ENCODE data around the gene CEACAM3.

The CEACAM3 gene

GRCh38 chr19:41853768-41854167, 57.4 kb downstream of the CEACAM3 start:
- no peak for DNase-seq (ENCODE audit: low spot score)
- in situ Hi-C loops (cut with MboI; ENCODE audit: low sequenced_read_pairs, unreplicated experiment): no loop called here
- TF ChIP-seq, protein P1, sequence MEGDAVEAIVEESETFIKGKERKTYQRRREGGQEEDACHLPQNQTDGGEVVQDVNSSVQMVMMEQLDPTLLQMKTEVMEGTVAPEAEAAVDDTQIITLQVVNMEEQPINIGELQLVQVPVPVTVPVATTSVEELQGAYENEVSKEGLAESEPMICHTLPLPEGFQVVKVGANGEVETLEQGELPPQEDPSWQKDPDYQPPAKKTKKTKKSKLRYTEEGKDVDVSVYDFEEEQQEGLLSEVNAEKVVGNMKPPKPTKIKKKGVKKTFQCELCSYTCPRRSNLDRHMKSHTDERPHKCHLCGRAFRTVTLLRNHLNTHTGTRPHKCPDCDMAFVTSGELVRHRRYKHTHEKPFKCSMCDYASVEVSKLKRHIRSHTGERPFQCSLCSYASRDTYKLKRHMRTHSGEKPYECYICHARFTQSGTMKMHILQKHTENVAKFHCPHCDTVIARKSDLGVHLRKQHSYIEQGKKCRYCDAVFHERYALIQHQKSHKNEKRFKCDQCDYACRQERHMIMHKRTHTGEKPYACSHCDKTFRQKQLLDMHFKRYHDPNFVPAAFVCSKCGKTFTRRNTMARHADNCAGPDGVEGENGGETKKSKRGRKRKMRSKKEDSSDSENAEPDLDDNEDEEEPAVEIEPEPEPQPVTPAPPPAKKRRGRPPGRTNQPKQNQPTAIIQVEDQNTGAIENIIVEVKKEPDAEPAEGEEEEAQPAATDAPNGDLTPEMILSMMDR (IDR thresholded peaks at IDR 0.05; ENCODE audit: borderline replicate concordance, control extremely low read depth, extremely low read depth, insufficient read depth, missing control alignments): no peak

DNA sequence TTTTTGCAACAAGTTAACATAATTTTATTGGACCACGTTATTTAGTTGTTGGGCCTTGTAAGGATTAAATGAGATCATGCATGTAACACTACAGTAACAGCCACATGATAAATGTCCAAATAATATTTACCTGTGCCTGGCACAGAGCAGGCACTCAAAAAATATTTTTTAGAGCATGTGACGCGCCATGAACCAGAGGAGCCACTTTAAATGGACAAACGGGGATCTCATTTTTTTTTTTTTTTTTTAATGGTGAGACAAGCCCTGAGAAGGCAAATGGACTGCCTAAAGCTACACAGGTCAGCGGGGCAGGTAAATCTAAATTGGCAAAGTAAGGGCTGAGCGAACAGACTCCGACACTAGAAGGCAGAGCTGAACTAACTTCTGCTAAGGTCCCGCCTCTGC, 62.8 kb downstream of the CEACAM3 start:
- in situ Hi-C loops (cut with MboI; ENCODE audit: low sequenced_read_pairs, unreplicated experiment): no loop called here
- no peak for DNase-seq (ENCODE audit: low spot score)
- TF ChIP-seq, protein P1 (IDR thresholded peaks at IDR 0.05; ENCODE audit: borderline replicate concordance, control extremely low read depth, extremely low read depth, insufficient read depth, missing control alignments): peak; percentile 57

DNA sequence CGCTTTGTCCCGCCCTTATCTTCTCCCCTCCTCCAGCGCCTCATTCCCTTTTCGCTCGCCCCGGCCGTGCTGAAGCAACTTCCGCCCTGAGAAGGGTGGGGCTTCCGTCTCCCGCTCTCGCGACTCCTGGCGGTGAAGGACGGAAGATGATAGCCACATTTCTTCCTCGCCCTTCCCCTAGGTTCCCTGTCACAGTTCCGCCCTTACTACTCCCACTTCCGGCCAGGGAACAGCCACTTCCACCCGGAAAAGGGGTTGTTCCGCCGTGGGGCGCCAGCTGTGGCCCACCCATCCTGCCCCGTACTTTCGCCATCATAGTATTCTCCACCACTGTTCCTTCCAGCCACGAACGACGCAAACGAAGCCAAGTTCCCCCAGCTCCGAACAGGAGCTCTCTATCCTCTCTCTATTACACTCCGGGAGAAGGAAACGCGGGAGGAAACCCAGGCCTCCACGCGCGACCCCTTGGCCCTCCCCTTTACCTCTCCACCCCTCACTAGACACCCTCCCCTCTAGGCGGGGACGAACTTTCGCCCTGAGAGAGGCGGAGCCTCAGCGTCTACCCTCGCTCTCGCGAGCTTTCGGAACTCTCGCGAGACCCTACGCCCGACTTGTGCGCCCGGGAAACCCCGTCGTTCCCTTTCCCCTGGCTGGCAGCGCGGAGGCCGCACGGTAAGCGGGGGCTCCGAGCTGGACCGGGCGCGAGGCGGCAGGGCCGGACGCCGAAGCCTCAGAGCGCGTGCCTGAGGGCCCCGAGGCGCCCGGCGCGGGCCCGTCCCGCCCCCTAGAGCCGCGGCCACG, 63.4 kb downstream of the CEACAM3 start, which contains the start of gene RPS19:
RPS19 (plus strand) TSS at position 638 of the 801 bp plus-strand sequence. CDS start 520 bp downstream, outside the sequence.
- in situ Hi-C loops (cut with MboI; ENCODE audit: low sequenced_read_pairs, unreplicated experiment): loop anchor here (5.0 kb wide), 1 partner anchor 87 kb away; no protein-coding TSS in a partner anchor
- DNase-seq (ENCODE audit: low spot score): peak; percentile 97
- TF ChIP-seq, protein P1 (IDR thresholded peaks at IDR 0.05; ENCODE audit: borderline replicate concordance, control extremely low read depth, extremely low read depth, insufficient read depth, missing control alignments): no peak

- DNase-seq (ENCODE audit: low spot score): no peak
- in situ Hi-C loops (cut with MboI; ENCODE audit: low sequenced_read_pairs, unreplicated experiment): loop anchor here (5.0 kb wide), 1 partner anchor 87 kb away; no protein-coding TSS in a partner anchor
- TF ChIP-seq, protein P1 (IDR thresholded peaks at IDR 0.05; ENCODE audit: borderline replicate concordance, control extremely low read depth, extremely low read depth, insufficient read depth, missing control alignments): no peak
Observed at GRCh38 chr19:41860419-41861115, 64.2 kb downstream of the CEACAM3 start.

All from GM13976 (cell line).